Muscle layer of duodenum (tissue), 2 donors: ENCODE results near the gene GULP1.
A peak's percentile ranks its signal among the peaks of the same experiment; 100 is the strongest.

ENCODE experiments used
- H3K27ac ChIP-seq: one replicate; pipeline ENCODE4 v1.7.0; 2013; ENCODE audit warnings: mild to moderate bottlenecking, low read length
- H3K27me3 ChIP-seq: one replicate; pipeline ENCODE4 v1.7.0; 2013; ENCODE audit warnings: low read depth, mild to moderate bottlenecking, control low read depth, low read length
- H3K36me3 ChIP-seq, 2 donors: one replicate each; pipeline ENCODE4 v1.7.0; 2013; ENCODE audit warnings: low read length in 2 of 2, control low read depth in 1 of 2, mild to moderate bottlenecking in 1 of 2; ENCODE audit not compliant: insufficient read depth in 2 of 2, control insufficient read depth in 1 of 2
- H3K4me1 ChIP-seq, 2 donors: one replicate each; pipeline ENCODE4 v1.7.0; 2013; ENCODE audit warnings: low read length in 2 of 2, mild to moderate bottlenecking in 2 of 2, control low read depth in 1 of 2, moderate library complexity in 1 of 2; ENCODE audit not compliant: insufficient read depth in 2 of 2, control insufficient read depth in 1 of 2
- H3K4me3 ChIP-seq, 2 donors: one replicate each; pipeline ENCODE4 v1.7.0; 2013; ENCODE audit warnings: low read length in 2 of 2, low read depth in 1 of 2, mild to moderate bottlenecking in 1 of 2
- H3K9me3 ChIP-seq, 2 donors: one replicate each; pipeline ENCODE4 v1.7.0; 2013; ENCODE audit warnings: low read length in 2 of 2, control low read depth in 1 of 2, mild to moderate bottlenecking in 1 of 2; ENCODE audit not compliant: control insufficient read depth in 1 of 2
- donor health status: healthy.

Gene GULP1, protein sequence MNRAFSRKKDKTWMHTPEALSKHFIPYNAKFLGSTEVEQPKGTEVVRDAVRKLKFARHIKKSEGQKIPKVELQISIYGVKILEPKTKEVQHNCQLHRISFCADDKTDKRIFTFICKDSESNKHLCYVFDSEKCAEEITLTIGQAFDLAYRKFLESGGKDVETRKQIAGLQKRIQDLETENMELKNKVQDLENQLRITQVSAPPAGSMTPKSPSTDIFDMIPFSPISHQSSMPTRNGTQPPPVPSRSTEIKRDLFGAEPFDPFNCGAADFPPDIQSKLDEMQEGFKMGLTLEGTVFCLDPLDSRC

DNA sequence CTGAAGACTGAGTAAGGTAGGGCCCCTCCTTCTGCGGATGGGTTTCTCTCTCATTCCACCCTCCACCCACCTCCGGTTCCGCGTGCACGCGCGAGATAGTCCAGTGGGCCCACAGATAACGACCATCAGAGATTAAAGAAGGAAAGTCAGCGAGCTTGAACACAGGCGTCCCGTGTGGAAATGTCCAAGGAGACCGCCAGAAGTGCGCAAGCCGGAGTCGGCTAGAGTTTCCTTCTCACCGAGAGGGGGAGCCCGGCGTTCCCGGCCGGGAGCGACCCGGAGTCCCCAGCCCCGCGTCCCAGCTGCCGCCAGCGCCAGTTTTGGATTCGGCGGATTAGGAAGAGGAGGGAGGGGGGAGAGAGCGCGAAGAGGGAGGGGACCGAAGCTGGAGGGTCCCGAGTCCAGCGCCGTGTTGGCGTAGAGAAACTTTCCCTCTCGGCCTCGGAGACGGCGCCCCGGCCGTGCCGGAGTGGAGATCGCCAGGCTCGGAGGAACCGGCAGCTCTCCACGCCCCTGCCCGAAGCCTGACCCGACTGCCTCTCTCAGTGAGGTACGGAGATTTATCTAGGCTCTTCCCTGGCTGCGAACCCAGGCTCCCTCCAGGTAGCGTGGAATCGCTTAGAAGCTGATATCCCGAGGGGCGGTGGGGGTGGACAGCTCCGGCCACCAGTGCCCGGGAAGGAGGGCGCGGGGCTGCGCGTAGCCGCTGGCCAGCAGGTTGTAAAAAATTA is at the start of gene GULP1:
GULP1 (plus strand) TSS at position 258 of the 731 bp plus-strand sequence. CDS start 185,829 bp downstream, outside the sequence.
- no peaks in the 10 kb centered on the region for H3K36me3 ChIP-seq
- peak within 1 kb of the TSS; percentile 91 for H3K27ac ChIP-seq
- H3K4me1 ChIP-seq = peaks cover 4 to 6% of the 10 kb centered on the region in 2 donors
- H3K4me3 ChIP-seq = peak within 1 kb of the TSS; percentile 76 to 98
- no peaks in the 10 kb centered on the region for H3K27me3 ChIP-seq
- no peaks in the 10 kb centered on the region for H3K9me3 ChIP-seq

DNA sequence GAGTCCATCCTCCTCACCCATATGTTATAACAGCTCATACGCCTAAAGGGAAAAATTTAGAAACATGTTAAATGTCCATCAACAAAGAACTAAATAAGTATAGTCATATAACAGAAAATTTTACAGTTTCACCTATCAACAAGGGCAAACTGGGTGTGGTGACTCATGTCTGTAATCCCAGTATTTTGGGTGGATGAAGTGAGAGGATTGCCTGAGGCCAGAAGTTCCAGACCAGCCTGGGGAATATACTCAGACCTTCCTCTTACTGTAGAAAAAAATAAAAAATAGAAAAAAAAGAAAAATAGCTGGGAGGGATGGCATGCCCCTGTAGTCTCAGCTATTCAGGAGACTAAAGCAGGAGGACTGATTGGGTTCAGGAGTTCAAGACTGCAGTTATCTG is 48.3 kb upstream of the GULP1 start:
- H3K27ac ChIP-seq = no peak overlapping the region
- H3K36me3 ChIP-seq = no peaks in the 10 kb centered on the region
- H3K4me3 ChIP-seq = no peak overlapping the region
- peaks cover 0 to 2% of the 10 kb centered on the region in 2 donors for H3K9me3 ChIP-seq
- H3K4me1 ChIP-seq = no peaks in the 10 kb centered on the region
- no peaks in the 10 kb centered on the region for H3K27me3 ChIP-seq

DNA sequence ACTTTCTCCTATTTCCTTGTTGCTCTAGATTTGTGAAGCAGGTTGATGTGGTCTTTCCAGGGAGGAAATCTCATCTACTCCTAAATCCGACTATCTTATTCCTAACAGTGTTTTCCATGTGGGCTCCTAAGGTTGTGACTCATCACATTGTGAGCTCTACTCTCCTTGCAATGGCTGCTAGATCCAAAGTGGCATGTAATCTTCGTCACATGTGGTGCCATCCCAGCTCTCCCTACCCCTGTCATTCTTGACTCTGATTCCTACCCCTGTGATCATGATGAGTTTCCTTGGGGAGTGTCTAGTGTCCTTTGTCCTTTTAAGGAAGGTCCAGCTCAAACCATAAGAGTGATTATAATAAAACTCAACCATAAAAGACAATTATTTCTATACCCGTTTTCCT is 47.3 kb upstream of the GULP1 start:
- no peaks in the 10 kb centered on the region for H3K36me3 ChIP-seq
- no peak overlapping the region for H3K27ac ChIP-seq
- no peak overlapping the region for H3K4me3 ChIP-seq
- H3K9me3 ChIP-seq = no peaks in the 10 kb centered on the region
- no peaks in the 10 kb centered on the region for H3K27me3 ChIP-seq
- no peaks in the 10 kb centered on the region for H3K4me1 ChIP-seq

DNA sequence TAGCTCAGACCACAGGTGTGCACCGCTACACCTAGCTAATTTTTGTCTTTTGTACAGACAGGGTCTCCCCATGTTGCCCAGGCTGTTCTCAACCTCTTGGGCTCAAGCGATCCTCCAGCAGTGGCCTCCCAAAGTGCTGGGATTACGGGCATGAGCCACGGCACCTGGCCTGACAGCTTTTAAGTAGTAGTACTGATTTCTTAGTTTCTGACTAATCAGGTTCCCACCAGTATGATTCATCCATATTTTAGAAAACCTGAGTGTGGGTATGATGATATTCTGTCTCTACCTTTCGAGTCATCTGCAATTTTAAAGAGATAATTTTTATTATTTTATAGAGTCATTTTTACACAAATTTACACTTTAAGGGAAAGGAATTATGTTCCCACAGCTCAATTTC is 46.4 kb upstream of the GULP1 start:
- no peaks in the 10 kb centered on the region for H3K27me3 ChIP-seq
- no peaks in the 10 kb centered on the region for H3K9me3 ChIP-seq
- H3K4me1 ChIP-seq = no peaks in the 10 kb centered on the region
- no peak overlapping the region for H3K4me3 ChIP-seq
- H3K36me3 ChIP-seq = no peaks in the 10 kb centered on the region
- H3K27ac ChIP-seq = no peak overlapping the region

DNA sequence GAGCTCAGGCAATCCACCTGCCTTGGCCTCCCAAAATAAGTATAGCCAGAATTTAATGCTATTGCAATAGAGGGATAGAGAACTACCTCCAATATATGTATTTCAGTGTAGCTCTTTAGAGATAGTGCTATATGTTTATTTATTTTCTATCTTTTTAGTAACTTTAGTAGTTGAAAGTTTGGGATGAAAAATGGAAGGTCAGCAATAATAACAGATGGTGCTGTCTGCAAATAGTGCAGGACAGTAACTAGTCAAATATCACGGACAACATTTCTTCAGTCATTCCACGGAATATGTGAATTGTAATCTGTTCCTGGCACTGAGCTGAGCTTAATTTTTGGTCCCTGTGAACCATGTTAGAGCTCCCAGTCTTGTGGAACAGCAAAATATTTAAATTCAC is 43.2 kb upstream of the GULP1 start:
- H3K27me3 ChIP-seq = no peaks in the 10 kb centered on the region
- H3K4me3 ChIP-seq = no peak overlapping the region
- H3K36me3 ChIP-seq = no peaks in the 10 kb centered on the region
- no peaks in the 10 kb centered on the region for H3K9me3 ChIP-seq
- H3K4me1 ChIP-seq = no peaks in the 10 kb centered on the region
- H3K27ac ChIP-seq = no peak overlapping the region

DNA sequence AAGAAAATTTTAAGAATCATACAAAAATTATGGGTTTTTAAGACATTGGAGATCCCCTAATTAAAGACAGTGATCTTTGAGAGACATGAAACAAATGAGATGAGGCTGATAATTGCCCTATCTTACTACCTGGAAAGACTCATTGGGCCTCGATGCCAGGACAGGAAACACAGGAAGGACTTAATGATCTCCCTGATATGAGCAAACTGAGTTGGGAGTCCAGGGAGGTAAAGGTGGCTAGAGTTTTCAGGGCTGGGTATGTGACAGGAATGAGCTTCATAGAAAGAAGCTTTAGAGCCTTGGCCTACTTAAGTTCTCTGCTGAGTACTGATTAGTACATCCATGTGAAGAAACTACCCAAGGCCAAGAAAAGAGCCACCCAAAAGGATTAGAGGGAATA is 40.6 kb upstream of the GULP1 start:
- no peak overlapping the region for H3K27ac ChIP-seq
- H3K27me3 ChIP-seq = no peaks in the 10 kb centered on the region
- no peaks in the 10 kb centered on the region for H3K4me1 ChIP-seq
- no peaks in the 10 kb centered on the region for H3K36me3 ChIP-seq
- H3K9me3 ChIP-seq = no peaks in the 10 kb centered on the region
- no peak overlapping the region for H3K4me3 ChIP-seq

DNA sequence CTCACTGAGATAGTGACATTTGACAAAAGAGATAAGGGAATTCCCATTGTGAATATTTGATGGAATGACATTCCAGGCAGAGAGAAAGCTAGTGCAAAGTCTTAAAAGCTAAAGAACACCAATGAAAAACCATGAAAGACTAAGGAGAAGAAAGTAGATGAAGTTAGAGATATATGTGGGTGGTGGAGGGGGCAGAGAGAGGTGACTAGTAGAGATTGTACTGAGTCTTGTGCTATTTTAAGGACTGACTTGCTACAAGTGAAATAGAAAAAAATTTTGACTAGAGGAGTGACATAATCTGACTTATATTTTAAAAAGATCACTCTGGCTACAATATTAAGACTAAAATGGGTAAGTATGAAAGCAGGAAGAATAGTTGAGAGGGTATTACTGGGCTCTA is 35.3 kb upstream of the GULP1 start:
- H3K27ac ChIP-seq = no peak overlapping the region
- no peaks in the 10 kb centered on the region for H3K4me1 ChIP-seq
- no peaks in the 10 kb centered on the region for H3K27me3 ChIP-seq
- no peak overlapping the region for H3K4me3 ChIP-seq
- H3K36me3 ChIP-seq = no peaks in the 10 kb centered on the region
- H3K9me3 ChIP-seq = no peaks in the 10 kb centered on the region

DNA sequence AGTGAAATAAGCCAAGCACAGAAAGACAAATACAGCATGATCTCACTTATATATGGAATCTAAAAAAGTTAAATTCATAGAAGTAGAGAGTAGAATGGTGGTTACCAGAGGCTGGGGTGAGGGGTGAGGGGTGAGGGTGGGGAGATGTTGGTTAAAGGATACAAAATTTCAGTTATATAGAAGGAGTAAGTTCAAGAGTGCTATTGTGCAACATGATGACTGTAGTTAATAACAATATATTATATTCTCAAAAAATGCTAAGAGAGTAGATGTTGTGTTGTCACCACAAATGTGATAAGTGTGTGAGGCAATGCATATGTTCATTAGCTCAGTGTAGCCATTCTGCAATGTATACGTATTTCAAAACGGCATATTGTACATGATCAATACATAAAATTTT is 26.4 kb upstream of the GULP1 start:
- Histone ChIP-seq H3K27ac (no peak overlapping the region), H3K36me3 (no peaks in the 10 kb centered on the region), H3K4me3 (no peak overlapping the region), H3K4me1 (no peaks in the 10 kb centered on the region), H3K27me3 (no peaks in the 10 kb centered on the region), H3K9me3 (no peaks in the 10 kb centered on the region)

DNA sequence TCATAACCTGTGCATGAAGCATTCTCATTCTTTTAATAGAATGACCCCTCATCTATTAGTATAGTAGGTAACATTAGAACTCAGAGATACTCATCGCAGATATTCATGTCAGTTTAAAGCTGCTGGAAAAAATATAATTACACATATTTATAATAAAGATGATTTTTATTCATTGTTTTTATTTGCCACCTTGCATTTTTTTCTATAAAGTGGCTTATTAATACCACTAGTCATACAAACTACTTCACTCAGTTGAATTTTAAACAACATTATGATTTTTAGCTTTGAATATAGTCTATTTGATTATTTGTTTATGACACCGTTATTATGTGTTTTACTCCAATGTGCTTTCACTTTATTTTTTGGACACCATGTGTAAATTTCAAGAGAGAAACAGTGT is 23.9 kb upstream of the GULP1 start:
- H3K27ac ChIP-seq = no peak overlapping the region
- no peaks in the 10 kb centered on the region for H3K4me1 ChIP-seq
- H3K9me3 ChIP-seq = no peaks in the 10 kb centered on the region
- H3K4me3 ChIP-seq = no peak overlapping the region
- H3K27me3 ChIP-seq = no peaks in the 10 kb centered on the region
- no peaks in the 10 kb centered on the region for H3K36me3 ChIP-seq

DNA sequence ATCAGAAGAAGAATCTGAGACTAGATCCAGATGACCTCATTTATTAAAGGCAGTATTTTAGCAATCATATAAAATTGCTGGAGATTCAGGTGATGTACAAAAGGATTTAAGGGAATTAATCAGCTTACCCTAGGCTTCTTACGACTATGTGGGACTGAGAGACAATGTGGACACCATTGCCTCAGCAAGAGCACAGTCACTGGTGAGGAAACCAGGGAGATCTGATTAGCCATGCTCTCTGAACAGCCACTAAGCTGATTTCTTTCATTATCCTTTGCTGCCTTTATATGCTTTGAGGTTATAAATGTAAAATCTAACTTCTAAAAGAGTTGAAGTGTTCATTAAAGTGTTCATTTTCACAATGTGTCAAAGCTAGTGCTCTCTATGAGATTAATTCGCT is 22.7 kb upstream of the GULP1 start:
- H3K4me3 ChIP-seq = no peak overlapping the region
- no peak overlapping the region for H3K27ac ChIP-seq
- H3K36me3 ChIP-seq = no peaks in the 10 kb centered on the region
- H3K4me1 ChIP-seq = no peaks in the 10 kb centered on the region
- no peaks in the 10 kb centered on the region for H3K9me3 ChIP-seq
- no peaks in the 10 kb centered on the region for H3K27me3 ChIP-seq

DNA sequence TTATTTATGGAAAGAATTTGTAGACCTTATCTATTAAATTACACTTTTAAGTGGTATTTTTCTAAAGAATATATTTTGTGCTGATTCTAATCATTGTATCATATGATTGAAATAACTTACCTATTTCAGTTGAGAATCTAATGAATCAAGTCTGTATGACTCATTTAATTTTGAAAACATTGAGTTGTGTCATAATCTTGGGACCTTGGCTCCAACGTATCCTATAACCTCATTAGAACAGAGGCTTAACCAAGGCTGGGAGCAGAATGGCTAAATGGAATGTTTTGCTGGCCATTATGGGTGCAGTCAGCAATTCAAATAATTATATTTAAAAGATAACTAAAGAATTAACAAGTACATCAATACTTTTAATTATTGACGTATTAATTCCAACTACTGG is 19.6 kb upstream of the GULP1 start:
- Histone ChIP-seq H3K27ac (no peak overlapping the region), H3K9me3 (no peaks in the 10 kb centered on the region), H3K36me3 (no peaks in the 10 kb centered on the region)

More for the DNA sequence above, 19.6 kb upstream of the GULP1 start:
- Histone ChIP-seq H3K4me1 (no peaks in the 10 kb centered on the region), H3K4me3 (no peak overlapping the region), H3K27me3 (no peaks in the 10 kb centered on the region)
